Spinal cord (tissue), 10 donors: Measurements from ENCODE around the gene KISS1. TPM values are rescaled to one million over a fixed set of nuclear protein-coding genes. Genes with fewer than 3 reads are reported as not detected.
A peak's percentile ranks its signal among the peaks of the same experiment; 100 is the strongest.

Source experiments
- DNase-seq, 6 donors: peaks; one replicate each; pipeline versions ENCODE4 v3.0.0 to v3.0.0-alpha.2; 2013 to 2015; ENCODE audit warnings: low spot score in 6 of 6, low read depth in 4 of 6
- H3K27ac ChIP-seq: one replicate; pipeline ENCODE4 v1.5.1; 2013; ENCODE audit warnings: low read depth, low read length, control low read depth
- H3K27me3 ChIP-seq: one replicate; pipeline ENCODE4 v1.6.1; 2013; ENCODE audit warnings: low read length; ENCODE audit not compliant: control insufficient read depth, insufficient read depth
- H3K36me3 ChIP-seq: one replicate; pipeline ENCODE4 v1.6.1; 2013; ENCODE audit warnings: low read length; ENCODE audit not compliant: control insufficient read depth, insufficient read depth
- H3K4me1 ChIP-seq: one replicate; pipeline ENCODE4 v1.6.1; 2013; ENCODE audit warnings: low read length; ENCODE audit not compliant: control insufficient read depth, insufficient read depth
- H3K4me3 ChIP-seq: one replicate; pipeline ENCODE4 v1.5.1; 2013; ENCODE audit warnings: low read depth, low read length, control low read depth
- H3K9me3 ChIP-seq: one replicate; pipeline ENCODE4 v1.6.1; 2013; ENCODE audit warnings: low read length; ENCODE audit not compliant: control insufficient read depth, insufficient read depth
- WGBS: methylation state at CpG from one replicate; pipeline ENCODE4 v1.1.5; 2013; ENCODE audit warnings: missing lambda C conversion rate; ENCODE audit not compliant: insufficient coverage; 5-methylcytosine and 5-hydroxymethylcytosine counted together
- polyA plus RNA-seq, 2 donors: library from polyadenylated mRNA; unstranded; fragments of 120-200 nt; gene quantifications; one replicate each; pipeline ENCODE4 v1.2.1, GENCODE V29; 2013; ENCODE audit not compliant: insufficient read length in 2 of 2
- total RNA-seq, 2 donors: library from RNA; depleted of rRNA in 1 of 2; stranded (reverse); fragments of 120-200 nt in 1 of 2; fragments of >200 nt in 1 of 2; gene quantifications; one replicate each; pipeline versions ENCODE4 v1.2.3 to v1.2.4, GENCODE V29; 2013 to 2014
- donor health status: healthy.

KISS1 gene
- total and polyA plus RNA-seq, 4 donors, result 1.7 to 7.0 (median 2.1) TPM; not detected in 1

DNA sequence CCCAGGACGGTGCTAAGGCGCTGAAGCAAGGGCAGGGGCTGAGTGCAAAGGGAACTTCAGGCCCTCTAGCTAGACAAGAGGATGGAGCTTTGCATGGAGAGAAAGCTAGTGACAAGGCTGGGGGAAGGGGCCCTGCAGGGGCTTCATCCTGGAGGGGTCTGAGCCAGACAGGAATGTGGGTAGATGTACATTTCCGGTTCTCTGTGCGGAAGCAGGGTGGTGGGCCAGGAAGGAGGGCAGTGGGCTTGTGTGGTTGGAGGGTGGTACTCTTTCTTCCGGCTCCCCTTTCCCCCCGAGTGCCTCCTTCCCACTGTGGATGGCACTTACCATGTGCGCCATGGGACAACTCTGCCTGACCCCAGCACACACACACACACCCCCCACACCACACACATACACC is 1.5 kb downstream of the KISS1 start:
- H3K27me3 ChIP-seq, result peaks cover 7% of the 10 kb centered on the region
- 66% methylated on average over 2 of the region's 7 CpGs for WGBS
- no peak overlapping the region for H3K27ac ChIP-seq
- no peak overlapping the region for H3K4me3 ChIP-seq
- H3K4me1 ChIP-seq, result peaks cover 57% of the 10 kb centered on the region
- H3K36me3 ChIP-seq, result no peaks in the 10 kb centered on the region
- H3K9me3 ChIP-seq, result no peaks in the 10 kb centered on the region
- DNase-seq, result no peak

DNA sequence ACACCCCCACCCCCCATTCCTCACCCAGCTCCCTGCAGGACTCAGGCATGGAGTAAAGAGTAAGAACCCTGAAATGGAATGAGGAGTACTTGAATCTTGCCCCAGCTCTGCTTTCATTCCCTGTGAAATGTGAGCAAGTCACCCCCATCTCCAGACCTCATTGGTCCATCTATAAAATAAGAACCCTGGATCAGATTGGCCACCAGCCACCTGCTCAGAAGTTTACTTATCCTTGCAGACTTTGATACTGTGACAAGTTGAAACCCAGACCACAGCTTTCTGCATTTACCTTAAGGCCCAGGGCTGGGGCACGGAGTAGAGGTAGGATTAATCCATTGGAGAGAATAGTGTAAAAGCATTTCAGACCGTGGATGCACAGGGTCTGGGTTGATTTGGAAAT is 2.2 kb downstream of the KISS1 start:
- H3K9me3 ChIP-seq, result no peaks in the 10 kb centered on the region
- peaks cover 13% of the 10 kb centered on the region for H3K27me3 ChIP-seq
- DNase-seq, result no peak
- WGBS, result 100% methylated on average over 2 of the region's 2 CpGs
- H3K27ac ChIP-seq, result no peak overlapping the region
- peaks cover 58% of the 10 kb centered on the region for H3K4me1 ChIP-seq
- no peak overlapping the region for H3K4me3 ChIP-seq
- no peaks in the 10 kb centered on the region for H3K36me3 ChIP-seq

DNA sequence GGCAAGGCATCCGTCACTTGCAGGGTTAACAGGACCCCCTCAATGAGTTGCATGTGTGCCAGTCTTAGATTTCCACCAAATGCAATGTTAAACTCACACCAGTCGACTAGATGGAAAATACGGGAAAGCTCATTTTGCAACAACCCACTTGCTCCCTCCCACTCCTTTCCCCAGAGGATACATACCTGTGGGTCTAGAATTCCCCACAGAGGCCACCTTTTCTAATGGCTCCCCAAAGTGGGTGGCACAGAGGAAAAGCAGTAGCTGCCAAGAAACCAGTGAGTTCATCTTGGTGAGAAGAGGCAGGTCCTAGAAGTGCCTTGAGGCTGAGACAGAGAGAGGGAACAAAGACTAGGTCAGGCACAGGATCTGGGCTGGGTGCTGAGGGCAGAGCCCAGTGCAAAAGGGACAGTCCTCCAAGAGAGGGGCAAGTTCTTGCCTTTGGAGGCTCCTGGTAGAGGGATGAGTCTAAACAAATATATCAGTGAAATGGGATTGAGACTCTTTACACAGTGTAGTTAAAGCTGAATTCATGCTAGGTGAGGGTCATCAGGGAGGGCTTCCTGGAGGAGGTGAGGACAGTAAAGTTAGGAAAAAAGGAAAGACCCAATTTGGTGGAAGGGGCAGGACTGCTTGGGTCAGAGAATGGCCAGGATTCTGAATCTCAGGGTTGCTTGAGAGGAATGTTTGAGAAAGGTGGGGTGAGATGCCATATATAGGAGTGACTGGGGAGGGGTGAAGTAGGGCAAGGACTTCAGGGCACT is 3.5 kb downstream of the KISS1 start:
- Histone ChIP-seq H3K9me3 (no peaks in the 10 kb centered on the region), H3K4me1 (peaks cover 50% of the 10 kb centered on the region), H3K27ac (no peak overlapping the region), H3K36me3 (no peaks in the 10 kb centered on the region), H3K27me3 (peaks cover 18% of the 10 kb centered on the region), H3K4me3 (no peak overlapping the region)
- no peak for DNase-seq
- 60% methylated on average over 1 of the region's 3 CpGs for WGBS

DNA sequence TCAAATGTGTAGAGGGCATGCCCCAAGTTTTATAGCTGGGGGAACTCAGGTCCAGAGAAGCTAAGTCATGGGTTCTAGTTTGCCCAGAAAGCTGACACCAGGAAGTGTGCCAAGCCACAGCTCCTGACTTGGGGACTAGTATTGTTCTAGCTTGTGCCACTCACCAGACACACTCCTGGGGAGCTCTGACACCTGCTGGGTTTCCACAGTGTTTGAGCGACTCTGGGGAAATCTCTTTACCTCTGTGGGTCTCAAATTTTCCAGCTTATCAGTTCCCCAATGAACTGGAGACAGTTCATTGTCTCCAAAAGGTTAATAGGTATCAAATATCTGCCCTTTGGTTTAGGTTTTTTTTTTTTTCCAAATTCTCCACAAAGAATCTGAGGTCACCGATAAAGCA is 4.2 kb downstream of the KISS1 start:
- WGBS, result 100% methylated on average over 1 of the region's 2 CpGs
- peaks cover 50% of the 10 kb centered on the region for H3K4me1 ChIP-seq
- H3K9me3 ChIP-seq, result no peaks in the 10 kb centered on the region
- H3K4me3 ChIP-seq, result no peak overlapping the region
- no peak for DNase-seq
- H3K27ac ChIP-seq, result peak overlapping the region; percentile 26
- peaks cover 22% of the 10 kb centered on the region for H3K27me3 ChIP-seq
- no peaks in the 10 kb centered on the region for H3K36me3 ChIP-seq

DNA sequence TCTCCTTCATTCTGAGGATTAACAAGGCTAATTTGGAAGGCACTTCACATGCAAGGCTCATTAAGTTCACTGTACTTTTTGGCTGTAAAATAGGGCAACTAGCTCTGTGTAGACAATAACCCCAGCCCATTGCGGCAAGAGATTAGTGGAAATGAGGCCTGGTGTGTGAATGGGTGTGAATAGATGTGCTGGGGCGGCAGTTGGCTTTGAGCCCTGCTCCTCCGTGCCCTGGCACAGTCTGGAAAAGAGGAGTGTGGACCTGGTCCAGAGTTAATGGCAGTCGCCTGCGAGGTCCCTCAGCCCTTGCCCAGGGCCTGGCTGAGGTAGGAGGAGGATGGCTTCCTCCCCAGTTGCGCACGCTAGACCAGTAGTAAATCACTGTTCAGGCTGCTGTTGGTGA is 4.8 kb downstream of the KISS1 start:
- H3K36me3 ChIP-seq, result no peaks in the 10 kb centered on the region
- WGBS, result 28% methylated on average over 5 of the region's 7 CpGs
- H3K4me1 ChIP-seq, result peaks cover 50% of the 10 kb centered on the region
- no peak overlapping the region for H3K27ac ChIP-seq
- no peaks in the 10 kb centered on the region for H3K9me3 ChIP-seq
- peak; percentile 58 to 94 (median 82) for DNase-seq
- peaks cover 22% of the 10 kb centered on the region for H3K27me3 ChIP-seq
- no peak overlapping the region for H3K4me3 ChIP-seq

DNA sequence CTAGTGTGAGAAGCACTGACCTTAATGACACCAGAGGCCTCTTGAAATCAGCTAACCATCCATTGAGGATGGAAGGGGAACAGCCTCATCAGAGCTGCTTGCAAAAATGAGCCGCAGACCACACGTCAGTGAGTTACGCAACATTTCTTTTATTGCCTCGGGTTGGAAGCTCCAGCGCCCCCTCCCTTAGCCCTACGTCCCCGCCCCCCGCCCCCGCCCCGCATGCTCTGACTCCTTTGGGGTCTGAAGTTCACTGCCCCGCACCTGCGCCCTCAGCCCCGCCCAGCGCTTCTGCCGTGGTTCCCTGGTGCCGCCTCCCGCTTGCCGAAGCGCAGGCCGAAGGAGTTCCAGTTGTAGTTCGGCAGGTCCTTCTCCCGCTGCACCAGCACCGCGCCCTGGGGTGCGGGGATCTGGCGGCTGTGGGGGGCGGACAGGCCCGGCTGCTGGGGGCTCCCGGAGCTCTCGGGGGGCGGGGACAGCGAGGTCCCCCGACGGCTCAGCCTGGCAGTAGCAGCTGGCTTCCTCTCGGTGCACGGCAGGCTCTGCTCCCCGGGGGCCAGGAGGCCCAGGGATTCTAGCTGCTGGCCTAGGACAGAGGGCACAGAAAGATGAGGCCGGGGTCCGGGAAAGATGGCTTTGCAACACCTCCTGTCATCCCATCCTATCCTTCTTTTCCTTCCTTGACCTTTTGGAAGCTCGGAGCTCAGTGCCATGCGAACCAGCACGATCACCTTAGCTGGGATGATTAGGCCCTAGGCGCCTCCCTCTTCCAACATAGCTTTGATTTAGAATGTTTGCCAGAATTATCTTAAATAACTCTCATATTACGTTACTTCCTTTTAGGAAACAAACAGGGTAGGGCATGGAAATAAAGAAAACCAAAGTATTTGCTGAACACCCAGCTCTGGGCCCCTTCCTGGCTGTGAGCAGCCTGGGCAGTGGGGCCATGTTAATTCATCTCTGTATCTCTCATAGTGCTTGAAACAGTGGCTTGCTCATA is 5.8 kb downstream of the KISS1 start:
- H3K9me3 ChIP-seq, result no peaks in the 10 kb centered on the region
- peaks cover 22% of the 10 kb centered on the region for H3K27me3 ChIP-seq
- no peaks in the 10 kb centered on the region for H3K36me3 ChIP-seq
- H3K4me3 ChIP-seq, result no peak overlapping the region
- DNase-seq, result peak in 2 of 6 donors; percentile 44 to 78
- H3K4me1 ChIP-seq, result peaks cover 44% of the 10 kb centered on the region
- WGBS, result 10% methylated on average over 31 of the region's 44 CpGs
- no peak overlapping the region for H3K27ac ChIP-seq

DNA sequence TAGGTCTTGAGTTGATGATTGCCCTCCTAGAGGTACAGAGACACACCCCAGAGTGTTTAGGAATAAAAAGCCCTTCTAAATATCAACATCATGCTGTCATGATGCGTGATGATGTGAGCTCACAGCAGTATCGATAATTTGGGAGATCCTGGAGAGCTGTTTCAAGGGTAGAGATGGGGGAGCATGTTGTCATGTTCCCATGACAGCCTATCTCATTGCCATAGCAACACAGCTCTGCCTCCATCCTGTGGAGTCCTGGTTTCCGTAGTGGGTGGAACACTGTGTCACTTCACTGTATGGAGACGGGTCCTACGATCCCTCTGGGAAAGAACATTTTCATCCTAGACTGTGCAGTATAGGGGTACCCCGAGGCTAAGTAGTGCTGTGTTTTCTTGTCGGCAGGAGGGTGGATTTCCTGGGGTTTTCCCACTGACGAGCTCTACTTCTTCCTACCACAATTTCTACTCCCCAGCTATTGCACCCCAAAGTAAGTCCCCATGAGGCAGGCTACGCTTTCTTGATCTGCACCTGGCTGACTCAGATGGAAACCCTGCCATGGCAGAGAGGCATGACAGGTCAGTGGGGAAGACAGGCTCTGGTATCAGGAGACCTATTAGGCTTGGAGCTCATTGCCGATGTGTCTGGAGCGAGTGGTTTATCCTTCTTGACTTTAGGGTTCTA is 7.2 kb downstream of the KISS1 start:
- 71% methylated on average over 5 of the region's 11 CpGs for WGBS
- Histone ChIP-seq H3K4me1 (peaks cover 39% of the 10 kb centered on the region), H3K9me3 (no peaks in the 10 kb centered on the region), H3K27me3 (peaks cover 22% of the 10 kb centered on the region), H3K4me3 (no peak overlapping the region), H3K36me3 (no peaks in the 10 kb centered on the region), H3K27ac (no peak overlapping the region)
- peak in 4 of 6 donors; percentile 47 to 94 (median 64) for DNase-seq

DNA sequence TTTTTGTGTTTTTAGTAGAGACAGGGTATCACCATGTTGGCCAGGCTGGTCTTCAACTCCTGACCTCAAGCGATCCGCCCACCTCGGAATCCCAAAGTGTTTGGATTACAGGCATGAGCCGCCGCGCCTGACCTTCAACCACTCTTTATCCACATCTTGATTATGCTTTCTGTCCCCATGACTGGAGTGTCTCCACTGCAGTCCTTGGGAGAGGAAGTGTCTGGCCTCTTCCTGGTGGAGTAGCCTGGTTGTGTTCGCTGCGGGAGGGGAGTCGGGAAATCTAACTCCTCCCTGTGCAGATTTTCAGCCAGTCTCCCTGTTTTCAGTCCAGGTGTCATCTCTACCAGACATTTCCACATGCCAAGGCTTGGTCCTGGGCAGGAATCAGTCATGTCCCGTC is 9.7 kb downstream of the KISS1 start:
- WGBS, result 86% methylated on average over 4 of the region's 10 CpGs
- Histone ChIP-seq H3K9me3 (no peaks in the 10 kb centered on the region), H3K27me3 (peaks cover 16% of the 10 kb centered on the region), H3K36me3 (no peaks in the 10 kb centered on the region), H3K4me3 (no peak overlapping the region), H3K4me1 (peaks cover 24% of the 10 kb centered on the region), H3K27ac (no peak overlapping the region)
- no peak for DNase-seq

DNA sequence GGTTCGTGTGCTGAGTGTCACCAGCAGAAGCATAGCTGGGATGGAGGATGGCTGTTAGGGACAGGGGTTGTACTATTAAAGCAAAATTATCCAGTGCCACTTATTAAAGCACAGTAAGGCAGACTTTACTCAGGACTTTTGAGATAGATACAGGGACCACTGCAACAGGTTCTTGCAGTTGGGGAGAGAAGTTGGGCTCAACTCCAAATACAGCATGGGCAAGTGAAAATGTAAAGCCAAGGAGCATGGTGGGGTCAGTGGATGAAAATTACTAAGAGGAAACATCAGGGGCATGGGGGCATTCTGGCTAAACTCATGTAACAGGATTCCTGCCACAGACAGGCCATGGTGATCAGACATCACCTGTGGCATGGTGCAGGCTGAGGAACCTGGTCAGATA is 15.2 kb downstream of the KISS1 start:
- no peak for DNase-seq
- Histone ChIP-seq H3K4me1 (no peaks in the 10 kb centered on the region), H3K27ac (no peak overlapping the region), H3K9me3 (no peaks in the 10 kb centered on the region), H3K27me3 (no peaks in the 10 kb centered on the region), H3K36me3 (no peaks in the 10 kb centered on the region), H3K4me3 (no peak overlapping the region)
- no CpG with 5 or more reads among the region's 1 CpG for WGBS
